ENCODE results near the gene MUC22.

DNA sequence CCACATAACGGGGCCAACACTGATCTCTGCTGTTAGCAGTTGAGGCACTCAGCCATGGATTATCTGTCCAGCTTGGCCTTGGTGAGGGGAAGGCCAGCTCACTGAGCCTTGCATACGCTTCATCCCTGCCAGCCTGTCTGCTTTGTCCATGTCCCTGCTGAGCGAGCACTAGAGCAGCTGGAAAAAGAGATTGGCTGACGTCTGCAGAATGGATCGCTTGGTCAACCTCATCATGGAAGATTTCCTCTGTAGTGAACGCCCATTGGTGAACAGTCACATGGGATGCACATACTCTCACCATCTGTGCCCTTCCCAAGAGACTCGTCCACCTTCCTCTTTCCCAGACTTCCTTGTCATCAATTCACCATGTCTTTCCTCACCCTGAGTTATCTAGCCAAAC lies 26.9 kb downstream of the MUC22 start:
- TF ChIP-seq, protein P1, sequence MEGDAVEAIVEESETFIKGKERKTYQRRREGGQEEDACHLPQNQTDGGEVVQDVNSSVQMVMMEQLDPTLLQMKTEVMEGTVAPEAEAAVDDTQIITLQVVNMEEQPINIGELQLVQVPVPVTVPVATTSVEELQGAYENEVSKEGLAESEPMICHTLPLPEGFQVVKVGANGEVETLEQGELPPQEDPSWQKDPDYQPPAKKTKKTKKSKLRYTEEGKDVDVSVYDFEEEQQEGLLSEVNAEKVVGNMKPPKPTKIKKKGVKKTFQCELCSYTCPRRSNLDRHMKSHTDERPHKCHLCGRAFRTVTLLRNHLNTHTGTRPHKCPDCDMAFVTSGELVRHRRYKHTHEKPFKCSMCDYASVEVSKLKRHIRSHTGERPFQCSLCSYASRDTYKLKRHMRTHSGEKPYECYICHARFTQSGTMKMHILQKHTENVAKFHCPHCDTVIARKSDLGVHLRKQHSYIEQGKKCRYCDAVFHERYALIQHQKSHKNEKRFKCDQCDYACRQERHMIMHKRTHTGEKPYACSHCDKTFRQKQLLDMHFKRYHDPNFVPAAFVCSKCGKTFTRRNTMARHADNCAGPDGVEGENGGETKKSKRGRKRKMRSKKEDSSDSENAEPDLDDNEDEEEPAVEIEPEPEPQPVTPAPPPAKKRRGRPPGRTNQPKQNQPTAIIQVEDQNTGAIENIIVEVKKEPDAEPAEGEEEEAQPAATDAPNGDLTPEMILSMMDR (IDR thresholded peaks at IDR 0.05): no peak
- TF ChIP-seq, protein P2, sequence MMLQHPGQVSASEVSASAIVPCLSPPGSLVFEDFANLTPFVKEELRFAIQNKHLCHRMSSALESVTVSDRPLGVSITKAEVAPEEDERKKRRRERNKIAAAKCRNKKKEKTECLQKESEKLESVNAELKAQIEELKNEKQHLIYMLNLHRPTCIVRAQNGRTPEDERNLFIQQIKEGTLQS (CRISPR knock-in tag; conservative IDR thresholded peaks at IDR 0.05): no peak
- TF ChIP-seq, protein P3, sequence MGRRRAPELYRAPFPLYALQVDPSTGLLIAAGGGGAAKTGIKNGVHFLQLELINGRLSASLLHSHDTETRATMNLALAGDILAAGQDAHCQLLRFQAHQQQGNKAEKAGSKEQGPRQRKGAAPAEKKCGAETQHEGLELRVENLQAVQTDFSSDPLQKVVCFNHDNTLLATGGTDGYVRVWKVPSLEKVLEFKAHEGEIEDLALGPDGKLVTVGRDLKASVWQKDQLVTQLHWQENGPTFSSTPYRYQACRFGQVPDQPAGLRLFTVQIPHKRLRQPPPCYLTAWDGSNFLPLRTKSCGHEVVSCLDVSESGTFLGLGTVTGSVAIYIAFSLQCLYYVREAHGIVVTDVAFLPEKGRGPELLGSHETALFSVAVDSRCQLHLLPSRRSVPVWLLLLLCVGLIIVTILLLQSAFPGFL (CRISPR knock-in tag; IDR thresholded peaks at IDR 0.05; ENCODE audit: borderline replicate concordance): no peak
